GM21367 (cell line): ENCODE measurements around the gene RAET1G.
"Not testable (repeated sequence)": the region's sequence is repeated elsewhere in the genome, so short reads cannot be mapped to it uniquely, and the experiment has no call there.

Experiments used
- ATAC-seq: cut with Tn5 transposase; IDR thresholded peaks from one replicate; pipeline ENCODE4 v1.9.1; 2021; ENCODE audit not compliant: unreplicated experiment

RAET1G gene

GRCh38 chr6:149953934-149954327, 31.0 kb upstream of the RAET1G start:
- not testable (repeated sequence) for ATAC-seq

GRCh38 chr6:149953390-149953789, 30.5 kb upstream of the RAET1G start:
- not testable (repeated sequence) for ATAC-seq

- ATAC-seq, result no peak
These were observed 28.7 kb upstream of the RAET1G start for GRCh38 chr6:149951626-149952025.

GRCh38 chr6:149951096-149951495, 28.2 kb upstream of the RAET1G start:
- no peak for ATAC-seq

- ATAC-seq, result no peak
These were observed 27.5 kb upstream of the RAET1G start for GRCh38 chr6:149950423-149950822.

GRCh38 chr6:149948616-149949015, 25.7 kb upstream of the RAET1G start:
- no peak for ATAC-seq

- no peak for ATAC-seq
These were observed 25.1 kb upstream of the RAET1G start for GRCh38 chr6:149948011-149948410.

GRCh38 chr6:149947533-149947932, 24.6 kb upstream of the RAET1G start:
- ATAC-seq, result not testable (repeated sequence)

GRCh38 chr6:149946631-149947030, 23.7 kb upstream of the RAET1G start:
- ATAC-seq, result not testable (repeated sequence)

- not testable (repeated sequence) for ATAC-seq
These were observed 22.4 kb upstream of the RAET1G start for GRCh38 chr6:149945276-149945675.

GRCh38 chr6:149943321-149943720, 20.4 kb upstream of the RAET1G start:
- not testable (repeated sequence) for ATAC-seq

GRCh38 chr6:149942461-149942829, 19.5 kb upstream of the RAET1G start:
- ATAC-seq, result no peak

GRCh38 chr6:149941583-149942460, 18.9 kb upstream of the RAET1G start, which contains the start of gene ULBP2:
TSS of gene ULBP2 (plus strand) at chr6:149942014. CDS start at chr6:149942073, 59 bp downstream.
- ATAC-seq, result no peak

GRCh38 chr6:149940672-149940982, 17.7 kb upstream of the RAET1G start:
- no peak for ATAC-seq

GRCh38 chr6:149939909-149940671, 17.2 kb upstream of the RAET1G start:
- ATAC-seq, result no peak

GRCh38 chr6:149939356-149939648, 16.4 kb upstream of the RAET1G start:
- ATAC-seq, result no peak

- ATAC-seq, result peak; percentile 70
These were observed 15.8 kb upstream of the RAET1G start for GRCh38 chr6:149938571-149939355.

- ATAC-seq, result not testable (repeated sequence)
These were observed 15.2 kb upstream of the RAET1G start for GRCh38 chr6:149938013-149938570.

GRCh38 chr6:149936743-149937142, 13.8 kb upstream of the RAET1G start:
- ATAC-seq, result no peak

- no peak for ATAC-seq
These were observed 12.7 kb upstream of the RAET1G start for GRCh38 chr6:149935668-149936067.

- ATAC-seq, result no peak
These were observed 12.3 kb upstream of the RAET1G start for GRCh38 chr6:149935246-149935645.
